HL-60 (cell line): Measurements from ENCODE around the gene ORMDL2.

Experiments used
- DNase-seq, 2 experiments: peaks; one replicate each; pipeline ENCODE4 v3.0.0-alpha.2; 2010 to 2020; ENCODE audit warnings: low read depth in 1 of 2, low spot score in 1 of 2
- H3K27ac ChIP-seq: fragments of 250-450 bp; sonication (Bioruptor Pico); replicated peaks from 2 replicates; pipeline ENCODE4 v1.5.1; 2020; ENCODE audit warnings: mild to moderate bottlenecking, moderate library complexity
- H3K27me3 ChIP-seq: fragments of 250-450 bp; sonication (Bioruptor Pico); 2 replicates; pipeline ENCODE4 v1.5.1; 2021; ENCODE audit warnings: mild to moderate bottlenecking, moderate library complexity; ENCODE audit not compliant: insufficient read depth, poor library complexity, severe bottlenecking
- H3K4me3 ChIP-seq: replicated peaks from 2 replicates; pipeline ENCODE4 v1.5.1; 2011; ENCODE audit warnings: mild to moderate bottlenecking, control low read depth, low read length; ENCODE audit not compliant: insufficient read depth
- GABPA ChIP-seq: IDR thresholded peaks from 2 replicates; pipeline ENCODE4 v1.6.1; 2012; ENCODE audit warnings: low read depth
- POLR2AphosphoS5 ChIP-seq: IDR thresholded peaks from 2 replicates; pipeline ENCODE4 v1.6.1; 2012; ENCODE audit warnings: low read depth
- SPI1 ChIP-seq: IDR thresholded peaks from 2 replicates; pipeline ENCODE4 v1.6.1; 2012; ENCODE audit warnings: low read depth, mild to moderate bottlenecking, borderline replicate concordance
- TF ChIP-seq, protein P1 (sequence below): IDR thresholded peaks from 2 replicates; pipeline ENCODE4 v1.6.1; 2012; ENCODE audit warnings: low read depth; ENCODE audit not compliant: insufficient replicate concordance
- TF ChIP-seq, protein P2 (sequence below): IDR thresholded peaks from one replicate; pipeline ENCODE4 v1.5.1; 2011; ENCODE audit warnings: low read length, control low read depth, inconsistent platforms; ENCODE audit not compliant: insufficient read depth

Gene ORMDL2

DNA sequence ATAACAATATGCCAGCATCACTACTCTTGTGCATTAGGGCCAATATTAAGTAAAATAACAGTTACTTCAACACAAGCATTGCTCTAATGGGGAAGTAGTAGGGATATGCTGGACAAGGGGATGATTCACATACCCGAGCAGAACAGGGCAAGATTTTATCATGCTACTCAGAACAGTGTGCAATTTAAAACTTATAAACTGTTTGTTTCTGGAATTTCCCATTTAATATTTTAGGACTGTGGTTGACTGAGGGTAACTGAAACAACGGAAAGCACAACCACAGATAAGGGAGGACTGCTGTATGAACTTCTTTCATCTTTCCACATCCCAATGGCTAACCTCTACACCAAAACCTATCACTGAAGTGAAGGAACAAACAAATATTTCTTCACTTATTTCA lies 37.2 kb upstream of the ORMDL2 start:
- Histone ChIP-seq H3K4me3 (no peak overlapping the region), H3K27ac (no peak overlapping the region), H3K27me3 (no peaks in the 10 kb centered on the region)
- DNase-seq: peak; percentile 3 to 22
- TF ChIP-seq, protein P1, sequence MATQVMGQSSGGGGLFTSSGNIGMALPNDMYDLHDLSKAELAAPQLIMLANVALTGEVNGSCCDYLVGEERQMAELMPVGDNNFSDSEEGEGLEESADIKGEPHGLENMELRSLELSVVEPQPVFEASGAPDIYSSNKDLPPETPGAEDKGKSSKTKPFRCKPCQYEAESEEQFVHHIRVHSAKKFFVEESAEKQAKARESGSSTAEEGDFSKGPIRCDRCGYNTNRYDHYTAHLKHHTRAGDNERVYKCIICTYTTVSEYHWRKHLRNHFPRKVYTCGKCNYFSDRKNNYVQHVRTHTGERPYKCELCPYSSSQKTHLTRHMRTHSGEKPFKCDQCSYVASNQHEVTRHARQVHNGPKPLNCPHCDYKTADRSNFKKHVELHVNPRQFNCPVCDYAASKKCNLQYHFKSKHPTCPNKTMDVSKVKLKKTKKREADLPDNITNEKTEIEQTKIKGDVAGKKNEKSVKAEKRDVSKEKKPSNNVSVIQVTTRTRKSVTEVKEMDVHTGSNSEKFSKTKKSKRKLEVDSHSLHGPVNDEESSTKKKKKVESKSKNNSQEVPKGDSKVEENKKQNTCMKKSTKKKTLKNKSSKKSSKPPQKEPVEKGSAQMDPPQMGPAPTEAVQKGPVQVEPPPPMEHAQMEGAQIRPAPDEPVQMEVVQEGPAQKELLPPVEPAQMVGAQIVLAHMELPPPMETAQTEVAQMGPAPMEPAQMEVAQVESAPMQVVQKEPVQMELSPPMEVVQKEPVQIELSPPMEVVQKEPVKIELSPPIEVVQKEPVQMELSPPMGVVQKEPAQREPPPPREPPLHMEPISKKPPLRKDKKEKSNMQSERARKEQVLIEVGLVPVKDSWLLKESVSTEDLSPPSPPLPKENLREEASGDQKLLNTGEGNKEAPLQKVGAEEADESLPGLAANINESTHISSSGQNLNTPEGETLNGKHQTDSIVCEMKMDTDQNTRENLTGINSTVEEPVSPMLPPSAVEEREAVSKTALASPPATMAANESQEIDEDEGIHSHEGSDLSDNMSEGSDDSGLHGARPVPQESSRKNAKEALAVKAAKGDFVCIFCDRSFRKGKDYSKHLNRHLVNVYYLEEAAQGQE: no peak
- TF ChIP-seq POLR2AphosphoS5 (no peak), GABPA (no peak)
- TF ChIP-seq, protein P2, sequence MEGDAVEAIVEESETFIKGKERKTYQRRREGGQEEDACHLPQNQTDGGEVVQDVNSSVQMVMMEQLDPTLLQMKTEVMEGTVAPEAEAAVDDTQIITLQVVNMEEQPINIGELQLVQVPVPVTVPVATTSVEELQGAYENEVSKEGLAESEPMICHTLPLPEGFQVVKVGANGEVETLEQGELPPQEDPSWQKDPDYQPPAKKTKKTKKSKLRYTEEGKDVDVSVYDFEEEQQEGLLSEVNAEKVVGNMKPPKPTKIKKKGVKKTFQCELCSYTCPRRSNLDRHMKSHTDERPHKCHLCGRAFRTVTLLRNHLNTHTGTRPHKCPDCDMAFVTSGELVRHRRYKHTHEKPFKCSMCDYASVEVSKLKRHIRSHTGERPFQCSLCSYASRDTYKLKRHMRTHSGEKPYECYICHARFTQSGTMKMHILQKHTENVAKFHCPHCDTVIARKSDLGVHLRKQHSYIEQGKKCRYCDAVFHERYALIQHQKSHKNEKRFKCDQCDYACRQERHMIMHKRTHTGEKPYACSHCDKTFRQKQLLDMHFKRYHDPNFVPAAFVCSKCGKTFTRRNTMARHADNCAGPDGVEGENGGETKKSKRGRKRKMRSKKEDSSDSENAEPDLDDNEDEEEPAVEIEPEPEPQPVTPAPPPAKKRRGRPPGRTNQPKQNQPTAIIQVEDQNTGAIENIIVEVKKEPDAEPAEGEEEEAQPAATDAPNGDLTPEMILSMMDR: no peak

DNA sequence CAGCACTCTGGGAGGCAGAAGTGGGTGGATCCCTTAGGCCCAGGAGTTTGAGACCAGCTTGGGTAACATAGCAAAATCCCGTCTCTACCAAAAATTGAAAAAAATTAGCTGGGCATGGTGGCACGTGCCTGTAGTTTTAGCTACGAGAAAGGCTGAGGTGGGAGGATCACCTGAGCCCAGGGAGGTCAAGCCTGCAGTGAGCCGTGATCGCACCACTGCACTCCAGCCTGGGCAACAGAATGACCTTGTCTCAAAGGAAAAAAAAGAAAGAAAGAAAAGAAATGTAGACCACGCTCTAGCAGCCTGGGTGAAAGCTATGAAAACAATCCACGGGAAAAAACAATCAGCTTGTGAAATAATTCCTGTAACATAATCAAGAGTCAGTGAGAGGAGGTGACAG lies 29.3 kb upstream of the ORMDL2 start:
- Histone ChIP-seq H3K4me3 (no peak overlapping the region), H3K27me3 (no peaks in the 10 kb centered on the region), H3K27ac (no peak overlapping the region)
- no peak for TF ChIP-seq POLR2AphosphoS5
- TF ChIP-seq, protein P1: no peak
- no peak for TF ChIP-seq SPI1
- TF ChIP-seq, protein P2: no peak
- no peak for TF ChIP-seq GABPA
- DNase-seq: no peak

DNA sequence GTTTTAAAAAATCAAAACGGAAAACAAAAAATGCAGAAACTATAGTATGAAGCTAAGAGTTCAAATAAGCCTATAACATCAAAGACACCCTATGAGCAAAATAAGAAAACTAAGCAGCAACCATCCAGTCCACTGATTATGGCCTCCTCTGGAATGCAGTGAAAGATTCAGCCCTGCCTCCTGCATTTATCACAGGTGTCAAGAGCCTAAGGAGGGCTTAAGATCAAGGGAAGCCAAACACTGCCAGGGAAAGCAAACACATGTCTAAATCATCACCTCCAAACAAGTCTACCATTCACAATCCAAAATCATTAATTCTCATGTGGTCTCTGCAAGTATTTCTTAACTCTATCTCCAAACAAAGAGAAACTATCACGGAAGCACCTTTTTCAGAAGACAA lies 28.7 kb upstream of the ORMDL2 start:
- H3K27me3 ChIP-seq: no peaks in the 10 kb centered on the region
- H3K4me3 ChIP-seq: no peak overlapping the region
- H3K27ac ChIP-seq: no peak overlapping the region
- no peak for DNase-seq
- TF ChIP-seq GABPA (no peak), POLR2AphosphoS5 (no peak), SPI1 (no peak)
- TF ChIP-seq, protein P1: no peak
- TF ChIP-seq, protein P2: no peak
